Measurements from ENCODE around the gene MINDY4. TPM values are rescaled to one million over a fixed set of nuclear protein-coding genes. Genes with fewer than 3 reads are reported as not detected.

MINDY4 gene
- total and polyA plus RNA-seq, 2 of the 8 experiments (the other 6 are each of a cell fraction or from before 2014, with no cell fraction given), result 1.3 to 3.6 TPM

- TF ChIP-seq TAF7 (optimal IDR thresholded peaks at IDR 0.05; ENCODE audit: borderline replicate concordance, low read depth, low read length), result no peak
- TF ChIP-seq POLR2AphosphoS5 (IDR thresholded peaks at IDR 0.05; ENCODE audit: low read depth, low read length), result no peak
- TF ChIP-seq MAX (IDR thresholded peaks at IDR 0.05), result no peak
- TF ChIP-seq GABPA (IDR thresholded peaks at IDR 0.05; ENCODE audit: borderline replicate concordance, insufficient read depth, low read length), result no peak
- TF ChIP-seq KDM1A (IDR thresholded peaks at IDR 0.05; ENCODE audit: borderline replicate concordance, low read length), result no peak
Measured at GRCh38 chr7:30917216-30917893, 146.1 kb downstream of the MINDY4 start (continued).

All from H1 (cell line).